ENCODE results near the gene PAK5.

PAK5 gene

GRCh38 chr20:9514461-9515213, 324.2 kb downstream of the PAK5 start, which contains the start of gene LAMP5:
TSS of gene LAMP5 (plus strand) at chr20:9514590. CDS start at chr20:9514853, 263 bp downstream.
- no peak within 1 kb of the TSS for H3K4me3 ChIP-seq (replicated peaks; ENCODE audit: low read depth, low read length)
- TF ChIP-seq CTCF (IDR thresholded peaks at IDR 0.05; ENCODE audit: low read depth, low read length, missing control alignments): no peak
- DNase-seq (ENCODE audit: extremely low read depth, low read depth): no peak

- DNase-seq (ENCODE audit: extremely low read depth, low read depth): no peak
- H3K4me3 ChIP-seq (replicated peaks; ENCODE audit: low read depth, low read length): no peak overlapping the region
- no peak for TF ChIP-seq CTCF (IDR thresholded peaks at IDR 0.05; ENCODE audit: low read depth, low read length, missing control alignments)
These were observed 324.8 kb downstream of the PAK5 start for GRCh38 chr20:9514072-9514460.

- TF ChIP-seq CTCF (IDR thresholded peaks at IDR 0.05; ENCODE audit: low read depth, low read length, missing control alignments): no peak
- no peak for DNase-seq (ENCODE audit: extremely low read depth, low read depth)
- no peak overlapping the region for H3K4me3 ChIP-seq (replicated peaks; ENCODE audit: low read depth, low read length)
These were observed 328.0 kb downstream of the PAK5 start for GRCh38 chr20:9510911-9511310.

- no peak for DNase-seq (ENCODE audit: extremely low read depth, low read depth)
- TF ChIP-seq CTCF (IDR thresholded peaks at IDR 0.05; ENCODE audit: low read depth, low read length, missing control alignments): no peak
- no peak overlapping the region for H3K4me3 ChIP-seq (replicated peaks; ENCODE audit: low read depth, low read length)
These were observed 329.6 kb downstream of the PAK5 start for GRCh38 chr20:9509246-9509645.

- no peak overlapping the region for H3K4me3 ChIP-seq (replicated peaks; ENCODE audit: low read depth, low read length)
- no peak for DNase-seq (ENCODE audit: extremely low read depth, low read depth)
- TF ChIP-seq CTCF (IDR thresholded peaks at IDR 0.05; ENCODE audit: low read depth, low read length, missing control alignments): no peak
These were observed 330.1 kb downstream of the PAK5 start for GRCh38 chr20:9508696-9509178.

- no peak for DNase-seq (ENCODE audit: extremely low read depth, low read depth)
- TF ChIP-seq CTCF (IDR thresholded peaks at IDR 0.05; ENCODE audit: low read depth, low read length, missing control alignments): no peak
- H3K4me3 ChIP-seq (replicated peaks; ENCODE audit: low read depth, low read length): no peak overlapping the region
These were observed 330.6 kb downstream of the PAK5 start for GRCh38 chr20:9508240-9508661.
